Peyer's patch (tissue), 4 donors: ENCODE measurements around the gene TPRG1L. TPM values are rescaled to one million over a fixed set of nuclear protein-coding genes. Genes with fewer than 3 reads are reported as not detected.
"Not testable (repeated sequence)": the region's sequence is repeated elsewhere in the genome, so short reads cannot be mapped to it uniquely, and the experiment has no call there.

Experiments used
- DNase-seq, 3 donors: peaks; one replicate each; pipeline ENCODE4 v3.0.0-alpha.2; 2017 to 2019
- H3K27ac ChIP-seq, 4 donors: fragments of 200-600 bp; sonication (generic); one replicate each; pipeline ENCODE4 v1.5.1; 2016 to 2019
- H3K27me3 ChIP-seq, 2 donors: fragments of 200-600 bp; sonication (generic); one replicate each; pipeline ENCODE4 v1.5.1; 2019
- H3K36me3 ChIP-seq, 3 donors: fragments of 200-600 bp; sonication (generic); one replicate each; pipeline ENCODE4 v1.5.1; 2016 to 2019
- H3K4me1 ChIP-seq, 4 donors: fragments of 200-600 bp; sonication (generic); one replicate each; pipeline ENCODE4 v1.5.1; 2016 to 2019
- H3K4me3 ChIP-seq, 4 donors: fragments of 200-600 bp; sonication (generic); 1 replicate in 3 of 4; 2 replicates in 1 of 4; pipeline ENCODE4 v1.5.1; 2016 to 2019; ENCODE audit warnings: mild to moderate bottlenecking in 1 of 4
- H3K9me3 ChIP-seq, 4 donors: fragments of 200-600 bp; sonication (generic); one replicate each; pipeline ENCODE4 v1.5.1; 2016 to 2019; ENCODE audit warnings: mild to moderate bottlenecking in 1 of 4
- POLR2A ChIP-seq, 2 donors: fragments of 450-650 bp; IDR thresholded peaks; one replicate each; pipeline ENCODE4 v1.5.1; 2017; ENCODE audit warnings: antibody characterized with exemption in 2 of 2, mild to moderate bottlenecking in 2 of 2, moderate library complexity in 2 of 2
- total RNA-seq, 4 donors: library from RNA; depleted of rRNA; stranded (reverse); fragments of >200 nt; gene quantifications; one replicate each; pipeline ENCODE4 v1.1.0, GENCODE V29; 2016
- TF ChIP-seq, protein P1 (sequence below), 6 experiments: fragments of 450-650 bp in 4 of 6; fragments of 200-600 bp in 2 of 6; sonication (generic) in 1 of 6; IDR thresholded peaks; one replicate each; pipeline ENCODE4 v1.5.1; 2017 to 2019; ENCODE audit warnings: antibody characterized with exemption in 6 of 6, mild to moderate bottlenecking in 3 of 6, moderate library complexity in 1 of 6

Gene TPRG1L
- total RNA-seq, 4 donors from 2014 or later: 16.5 to 93.9 (median 71.3) TPM

DNA sequence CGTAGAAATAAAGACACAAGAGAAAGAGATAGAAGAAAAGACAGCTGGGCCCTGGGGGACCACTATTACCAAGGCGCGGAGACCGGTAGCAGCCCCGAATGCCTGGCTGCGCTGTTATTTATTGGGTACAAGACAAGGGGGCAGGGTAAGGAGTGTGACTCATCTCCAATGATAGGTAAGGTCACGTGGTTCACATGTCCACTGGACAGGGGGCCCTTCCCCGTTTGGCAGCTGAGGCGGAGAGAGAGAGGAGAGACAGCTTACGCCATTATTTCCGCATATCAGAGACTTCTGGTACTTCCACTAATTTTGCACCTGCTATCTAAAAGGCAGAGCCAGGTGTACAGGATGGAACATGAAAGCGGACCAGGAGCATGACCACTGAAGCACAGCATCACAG lies 4.1 kb upstream of the TPRG1L start:
- peaks cover 0 to 29% (median 7%) of the 10 kb centered on the region in 4 donors for H3K4me1 ChIP-seq
- DNase-seq: no peak
- H3K36me3 ChIP-seq: no peaks in the 10 kb centered on the region
- no peak for TF ChIP-seq POLR2A (IDR thresholded peaks at IDR 0.05)
- TF ChIP-seq, protein P1, sequence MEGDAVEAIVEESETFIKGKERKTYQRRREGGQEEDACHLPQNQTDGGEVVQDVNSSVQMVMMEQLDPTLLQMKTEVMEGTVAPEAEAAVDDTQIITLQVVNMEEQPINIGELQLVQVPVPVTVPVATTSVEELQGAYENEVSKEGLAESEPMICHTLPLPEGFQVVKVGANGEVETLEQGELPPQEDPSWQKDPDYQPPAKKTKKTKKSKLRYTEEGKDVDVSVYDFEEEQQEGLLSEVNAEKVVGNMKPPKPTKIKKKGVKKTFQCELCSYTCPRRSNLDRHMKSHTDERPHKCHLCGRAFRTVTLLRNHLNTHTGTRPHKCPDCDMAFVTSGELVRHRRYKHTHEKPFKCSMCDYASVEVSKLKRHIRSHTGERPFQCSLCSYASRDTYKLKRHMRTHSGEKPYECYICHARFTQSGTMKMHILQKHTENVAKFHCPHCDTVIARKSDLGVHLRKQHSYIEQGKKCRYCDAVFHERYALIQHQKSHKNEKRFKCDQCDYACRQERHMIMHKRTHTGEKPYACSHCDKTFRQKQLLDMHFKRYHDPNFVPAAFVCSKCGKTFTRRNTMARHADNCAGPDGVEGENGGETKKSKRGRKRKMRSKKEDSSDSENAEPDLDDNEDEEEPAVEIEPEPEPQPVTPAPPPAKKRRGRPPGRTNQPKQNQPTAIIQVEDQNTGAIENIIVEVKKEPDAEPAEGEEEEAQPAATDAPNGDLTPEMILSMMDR (IDR thresholded peaks at IDR 0.05): no peak
- no peaks in the 10 kb centered on the region for H3K9me3 ChIP-seq
- no peaks in the 10 kb centered on the region for H3K27me3 ChIP-seq
- H3K27ac ChIP-seq: no peak overlapping the region
- H3K4me3 ChIP-seq: no peak overlapping the region

DNA sequence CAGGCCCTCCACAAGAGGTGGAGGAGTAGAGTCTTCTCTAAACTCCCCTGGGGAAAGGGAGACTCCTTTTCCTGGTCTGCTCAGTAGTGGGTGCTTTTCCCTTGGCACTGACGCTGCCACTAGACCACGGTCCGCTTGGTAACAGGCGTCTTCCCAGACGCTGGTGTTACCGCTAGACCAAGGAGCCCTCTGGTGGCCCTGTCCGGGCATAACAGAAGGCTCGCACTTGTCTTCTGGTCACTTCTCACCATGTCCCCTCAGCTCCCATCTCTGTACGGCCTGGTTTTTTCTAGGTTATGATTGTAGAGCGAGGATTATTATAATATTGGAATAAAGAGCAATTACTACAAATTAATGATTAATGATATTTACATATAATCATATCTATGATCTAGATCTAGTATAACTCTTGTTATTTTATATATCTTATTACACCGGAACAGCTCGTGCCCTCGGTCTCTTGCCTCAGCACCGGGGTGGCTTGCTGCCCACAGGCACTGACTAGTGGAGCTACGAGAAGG lies 3.6 kb upstream of the TPRG1L start:
- TF ChIP-seq, protein P1 (IDR thresholded peaks at IDR 0.05): peak in 5 of 6 experiments; percentile 33 to 70 (median 64)
- Histone ChIP-seq H3K27ac (peak overlapping the region in 1 of 4 donors; percentile 9), H3K4me1 (peaks cover 0 to 34% (median 7%) of the 10 kb centered on the region in 4 donors)
- H3K27me3 ChIP-seq, H3K9me3 ChIP-seq, H3K4me3 ChIP-seq, DNase-seq, H3K36me3 ChIP-seq: not testable (repeated sequence)

DNA sequence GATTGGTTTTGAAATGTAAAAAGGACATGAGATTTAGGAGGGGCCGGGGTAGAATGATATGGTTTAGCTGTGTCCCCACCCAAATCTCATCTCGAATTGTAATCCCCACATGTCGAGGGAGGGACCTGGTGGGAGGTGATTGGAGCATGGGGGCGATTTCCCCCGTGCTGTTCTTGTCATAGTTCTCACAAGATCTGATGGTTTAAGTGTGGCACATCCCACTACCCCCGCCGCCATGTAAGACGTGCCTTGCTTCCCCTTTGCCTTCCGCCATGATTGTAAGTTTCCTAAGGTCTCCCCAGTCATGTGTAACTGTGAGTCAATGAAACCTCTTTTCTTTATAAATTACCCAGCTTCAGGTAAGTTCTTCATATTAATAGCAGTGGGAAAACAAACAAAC lies 2.7 kb upstream of the TPRG1L start:
- H3K27ac ChIP-seq, H3K36me3 ChIP-seq, DNase-seq, H3K27me3 ChIP-seq, H3K4me3 ChIP-seq, H3K9me3 ChIP-seq: not testable (repeated sequence)
- peaks cover 0 to 40% (median 7%) of the 10 kb centered on the region in 4 donors for H3K4me1 ChIP-seq

DNA sequence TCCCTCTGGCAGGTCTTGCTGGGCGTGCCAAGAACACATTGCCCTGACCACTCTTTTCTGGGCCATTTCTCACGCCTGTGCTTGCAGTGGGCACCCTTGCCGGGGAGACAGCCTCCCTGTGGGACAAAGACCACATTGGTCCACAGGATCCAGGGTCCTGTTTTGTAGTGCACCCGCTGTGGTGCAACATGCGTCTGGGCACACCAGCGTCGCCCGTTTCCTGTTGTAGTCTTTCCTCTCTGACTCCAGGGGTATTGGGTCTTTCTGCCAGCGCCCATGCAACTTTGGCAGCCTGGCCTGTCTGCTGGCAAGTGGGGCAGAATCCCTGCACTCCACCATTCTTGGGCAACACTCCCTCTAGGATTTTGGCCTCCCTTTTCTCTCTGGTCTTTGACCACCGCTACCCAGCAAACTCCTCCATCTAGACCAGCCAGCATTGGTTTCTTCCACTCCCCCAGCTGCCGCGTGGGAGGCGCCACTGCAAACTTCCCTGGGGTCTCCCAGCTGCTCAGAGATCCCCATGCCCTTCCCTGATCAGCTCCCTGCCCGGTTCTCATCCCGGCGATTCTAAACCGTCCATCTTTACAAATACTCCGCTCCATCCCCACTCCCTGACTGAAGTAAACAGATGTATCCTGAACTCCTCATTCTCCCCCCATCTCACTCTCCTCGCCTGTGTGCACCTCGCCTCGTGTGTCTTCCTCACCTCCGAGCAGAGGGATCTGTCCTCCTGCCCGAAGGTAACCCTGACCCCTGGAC lies 1.2 kb upstream of the TPRG1L start:
- Histone ChIP-seq H3K27me3 (no peaks in the 10 kb centered on the region), H3K36me3 (peaks cover 0 to 21% (median 0%) of the 10 kb centered on the region in 3 donors), H3K4me3 (peak overlapping the region; percentile 91 to 100 (median 98)), H3K27ac (peak overlapping the region; percentile 93 to 100 (median 94)), H3K9me3 (no peaks in the 10 kb centered on the region), H3K4me1 (peaks cover 0 to 38% (median 7%) of the 10 kb centered on the region in 4 donors)
- no peak for DNase-seq
- TF ChIP-seq POLR2A (IDR thresholded peaks at IDR 0.05): no peak
- TF ChIP-seq, protein P1 (IDR thresholded peaks at IDR 0.05): no peak

DNA sequence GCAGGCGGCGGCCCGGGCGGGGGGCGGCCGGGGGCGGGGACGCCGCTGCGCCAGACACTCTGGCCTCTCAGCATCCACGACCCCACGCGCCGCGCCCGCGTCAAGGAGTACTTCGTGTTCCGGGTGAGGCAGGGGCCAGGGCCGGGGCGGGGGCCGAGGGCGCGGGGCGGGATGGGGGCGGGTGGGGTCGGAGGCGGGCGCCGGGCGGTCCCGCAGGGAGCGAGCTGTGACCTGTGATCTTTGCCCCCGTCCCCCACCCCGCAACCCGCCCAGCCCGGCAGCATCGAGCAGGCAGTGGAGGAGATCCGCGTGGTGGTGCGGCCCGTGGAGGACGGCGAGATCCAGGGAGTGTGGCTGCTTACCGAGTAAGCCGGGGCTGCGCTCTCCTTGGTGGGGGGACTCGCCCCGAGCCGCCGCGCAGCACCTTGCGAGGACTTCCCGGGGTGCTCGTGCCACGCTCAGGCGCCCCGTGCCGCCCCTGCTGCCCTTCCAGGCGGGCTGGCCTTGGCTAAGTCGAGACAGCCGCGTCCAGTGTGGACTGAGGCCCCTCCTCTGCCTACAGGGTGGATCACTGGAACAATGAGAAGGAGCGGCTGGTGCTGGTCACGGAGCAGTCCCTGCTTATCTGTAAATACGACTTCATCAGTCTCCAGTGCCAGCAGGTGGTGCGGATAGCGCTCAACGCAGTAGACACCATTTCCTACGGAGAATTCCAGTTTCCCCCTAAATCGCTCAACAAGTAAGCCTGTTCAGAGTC lies 514 bp downstream of the TPRG1L start:
- DNase-seq: peak; percentile 26 to 89 (median 82)
- Histone ChIP-seq H3K36me3 (peaks cover 0 to 39% (median 0%) of the 10 kb centered on the region in 3 donors), H3K27me3 (no peaks in the 10 kb centered on the region), H3K4me1 (peaks cover 0 to 35% (median 7%) of the 10 kb centered on the region in 4 donors), H3K9me3 (no peaks in the 10 kb centered on the region), H3K4me3 (peak overlapping the region; percentile 91 to 100 (median 98)), H3K27ac (peak overlapping the region; percentile 93 to 100 (median 94))
- peak; percentile 76 to 78 for TF ChIP-seq POLR2A (IDR thresholded peaks at IDR 0.05)
- TF ChIP-seq, protein P1 (IDR thresholded peaks at IDR 0.05): peak in 1 of 6 experiments; percentile 18
